Chondrocyte (in vitro differentiated cells): ENCODE data around the gene BCAR3. TPM values are rescaled to one million over a fixed set of nuclear protein-coding genes. Genes with fewer than 3 reads are reported as not detected.

ENCODE experiments used
- DNase-seq: peaks from one replicate; pipeline ENCODE4 v3.0.0; 2021; ENCODE audit warnings: mixed read lengths, low spot score
- H3K27ac Mint-ChIP-seq: one replicate; pipeline ENCODE4 v1.8.0; 2021; ENCODE audit warnings: mild to moderate bottlenecking, moderate library complexity, mixed read lengths; ENCODE audit not compliant: unreplicated experiment
- H3K27me3 Mint-ChIP-seq: 2 replicates; pipeline ENCODE4 v1.8.0; 2021; ENCODE audit warnings: low read depth, mixed read lengths
- H3K36me3 Mint-ChIP-seq: 2 replicates; pipeline ENCODE4 v1.8.0; 2021; ENCODE audit warnings: low read depth, mixed read lengths
- H3K4me1 Mint-ChIP-seq: 2 replicates; pipeline ENCODE4 v1.8.0; 2021; ENCODE audit warnings: low read depth, mild to moderate bottlenecking, mixed read lengths
- H3K4me3 Mint-ChIP-seq: one replicate; pipeline ENCODE4 v1.8.0; 2021; ENCODE audit warnings: mild to moderate bottlenecking, moderate library complexity, mixed read lengths; ENCODE audit not compliant: unreplicated experiment
- H3K9me3 Mint-ChIP-seq: 2 replicates; pipeline ENCODE4 v1.8.0; 2021; ENCODE audit warnings: low read depth, mixed read lengths
- total RNA-seq: library from RNA; stranded (reverse); gene quantifications from 3 replicates; pipeline ENCODE4 v1.2.1, GENCODE V29; 2021
- TF ChIP-seq, protein P1 (sequence below): fragments of 200-600 bp; sonication (generic); IDR thresholded peaks from 2 replicates; pipeline ENCODE4 v1.5.0; 2021; ENCODE audit warnings: antibody characterized with exemption, mild to moderate bottlenecking, moderate library complexity

BCAR3 gene
- total RNA-seq, 1 donor from 2014 or later, result 18.5 TPM

GRCh38 chr1:93605026-93605568, 76.5 kb downstream of the BCAR3 start:
- Mint-ChIP-seq H3K4me3 (no peak overlapping the region), H3K36me3 (no peaks in the 10 kb centered on the region), H3K9me3 (no peaks in the 10 kb centered on the region)

DNA sequence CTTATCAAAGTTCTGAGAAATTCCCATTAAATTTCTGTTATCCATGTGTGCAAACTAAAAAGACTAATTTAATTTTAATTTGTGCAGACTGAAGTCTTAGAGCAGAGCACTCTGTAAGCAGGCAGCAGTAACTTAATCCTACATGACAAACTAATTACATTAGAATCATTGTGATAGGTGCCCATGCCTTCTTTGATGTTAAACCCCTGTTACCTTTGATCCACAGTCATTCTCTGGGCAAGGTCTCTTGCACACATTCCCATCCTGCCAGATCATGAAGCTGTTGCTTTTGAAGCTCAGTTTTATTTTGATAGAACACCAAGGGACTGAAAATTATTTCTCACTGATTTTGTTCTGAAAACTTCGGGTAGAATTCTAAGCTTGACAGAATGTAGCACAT, 77.2 kb downstream of the BCAR3 start:
- Mint-ChIP-seq H3K4me3 (no peak overlapping the region), H3K27ac (no peak overlapping the region), H3K9me3 (no peaks in the 10 kb centered on the region), H3K27me3 (no peaks in the 10 kb centered on the region), H3K36me3 (no peaks in the 10 kb centered on the region), H3K4me1 (peaks cover 57% of the 10 kb centered on the region)
- no peak for DNase-seq
- TF ChIP-seq, protein P1, sequence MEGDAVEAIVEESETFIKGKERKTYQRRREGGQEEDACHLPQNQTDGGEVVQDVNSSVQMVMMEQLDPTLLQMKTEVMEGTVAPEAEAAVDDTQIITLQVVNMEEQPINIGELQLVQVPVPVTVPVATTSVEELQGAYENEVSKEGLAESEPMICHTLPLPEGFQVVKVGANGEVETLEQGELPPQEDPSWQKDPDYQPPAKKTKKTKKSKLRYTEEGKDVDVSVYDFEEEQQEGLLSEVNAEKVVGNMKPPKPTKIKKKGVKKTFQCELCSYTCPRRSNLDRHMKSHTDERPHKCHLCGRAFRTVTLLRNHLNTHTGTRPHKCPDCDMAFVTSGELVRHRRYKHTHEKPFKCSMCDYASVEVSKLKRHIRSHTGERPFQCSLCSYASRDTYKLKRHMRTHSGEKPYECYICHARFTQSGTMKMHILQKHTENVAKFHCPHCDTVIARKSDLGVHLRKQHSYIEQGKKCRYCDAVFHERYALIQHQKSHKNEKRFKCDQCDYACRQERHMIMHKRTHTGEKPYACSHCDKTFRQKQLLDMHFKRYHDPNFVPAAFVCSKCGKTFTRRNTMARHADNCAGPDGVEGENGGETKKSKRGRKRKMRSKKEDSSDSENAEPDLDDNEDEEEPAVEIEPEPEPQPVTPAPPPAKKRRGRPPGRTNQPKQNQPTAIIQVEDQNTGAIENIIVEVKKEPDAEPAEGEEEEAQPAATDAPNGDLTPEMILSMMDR, result no peak

More at GRCh38 chr1:93605026-93605568, 76.5 kb downstream of the BCAR3 start:
- Mint-ChIP-seq H3K27ac (peak overlapping the region; percentile 81), H3K4me1 (peaks cover 63% of the 10 kb centered on the region), H3K27me3 (no peaks in the 10 kb centered on the region)
- DNase-seq, result no peak
- TF ChIP-seq, protein P1, result no peak

- H3K9me3 Mint-ChIP-seq, result no peaks in the 10 kb centered on the region
- TF ChIP-seq, protein P1, result no peak
- no peak overlapping the region for H3K27ac Mint-ChIP-seq
- H3K4me1 Mint-ChIP-seq, result peaks cover 57% of the 10 kb centered on the region
- no peak for DNase-seq
- H3K4me3 Mint-ChIP-seq, result no peak overlapping the region
- no peaks in the 10 kb centered on the region for H3K27me3 Mint-ChIP-seq
- H3K36me3 Mint-ChIP-seq, result no peaks in the 10 kb centered on the region
These were observed 78.0 kb downstream of the BCAR3 start for GRCh38 chr1:93603601-93604000.

DNA sequence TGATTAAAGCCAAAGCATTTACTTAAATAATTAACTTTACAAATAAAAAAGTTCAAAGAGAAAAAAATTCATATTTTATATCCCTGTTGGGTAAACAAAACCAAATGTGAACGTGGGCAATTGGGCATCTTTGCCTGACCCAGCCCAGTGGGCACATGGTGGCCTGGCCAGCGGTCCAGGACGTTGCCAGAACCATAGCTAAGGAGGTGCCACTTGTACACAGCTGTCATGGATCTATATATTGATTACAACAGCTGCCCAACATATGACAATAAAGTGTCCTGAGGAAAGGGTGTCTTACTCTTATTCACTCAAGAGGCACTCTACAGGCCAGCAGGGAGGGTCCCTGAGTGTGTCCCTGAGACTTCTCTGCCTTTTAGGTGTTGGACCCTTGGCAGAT, 78.5 kb downstream of the BCAR3 start:
- TF ChIP-seq, protein P1, result no peak
- Mint-ChIP-seq H3K27me3 (no peaks in the 10 kb centered on the region), H3K4me1 (peaks cover 56% of the 10 kb centered on the region), H3K27ac (no peak overlapping the region), H3K9me3 (no peaks in the 10 kb centered on the region), H3K4me3 (no peak overlapping the region), H3K36me3 (no peaks in the 10 kb centered on the region)
- DNase-seq, result no peak

GRCh38 chr1:93602101-93602500, 79.5 kb downstream of the BCAR3 start:
- TF ChIP-seq, protein P1, result no peak
- no peak for DNase-seq
- no peaks in the 10 kb centered on the region for H3K27me3 Mint-ChIP-seq
- peaks cover 52% of the 10 kb centered on the region for H3K4me1 Mint-ChIP-seq
- H3K36me3 Mint-ChIP-seq, result no peaks in the 10 kb centered on the region
- no peak overlapping the region for H3K4me3 Mint-ChIP-seq
- no peaks in the 10 kb centered on the region for H3K9me3 Mint-ChIP-seq
- no peak overlapping the region for H3K27ac Mint-ChIP-seq
